ENCODE data around the gene DDX17. TPM values are rescaled to one million over a fixed set of nuclear protein-coding genes. Genes with fewer than 3 reads are reported as not detected.

Gene DDX17
- total RNA-seq, 1 donor from 2014 or later = 530 TPM

- no peaks in the 10 kb centered on the region for H3K27me3 Mint-ChIP-seq (ENCODE audit: unreplicated experiment)
- H3K4me3 Mint-ChIP-seq (ENCODE audit: unreplicated experiment) = no peak overlapping the region
- no peak for DNase-seq
- peaks cover under 1% of the 10 kb centered on the region for H3K9me3 Mint-ChIP-seq (ENCODE audit: unreplicated experiment)
- no peaks in the 10 kb centered on the region for H3K36me3 Mint-ChIP-seq (ENCODE audit: unreplicated experiment)
- no peaks in the 10 kb centered on the region for H3K4me1 Mint-ChIP-seq (ENCODE audit: low read depth, unreplicated experiment)
- H3K27ac Mint-ChIP-seq (ENCODE audit: unreplicated experiment) = no peak overlapping the region
- TF ChIP-seq CTCF (IDR thresholded peaks at IDR 0.05; ENCODE audit: partially characterized antibody, unreplicated experiment) = no peak
Measured at GRCh38 chr22:38518620-38519019, 12.5 kb upstream of the DDX17 start.

- no peak overlapping the region for H3K4me3 Mint-ChIP-seq (ENCODE audit: unreplicated experiment)
- peaks cover 5% of the 10 kb centered on the region for H3K9me3 Mint-ChIP-seq (ENCODE audit: unreplicated experiment)
Measured at GRCh38 chr22:38513063-38513462, 7.0 kb upstream of the DDX17 start.

GRCh38 chr22:38510416-38510970, 4.4 kb upstream of the DDX17 start:
- peaks cover 10% of the 10 kb centered on the region for H3K9me3 Mint-ChIP-seq (ENCODE audit: unreplicated experiment)
- no peak overlapping the region for H3K27ac Mint-ChIP-seq (ENCODE audit: unreplicated experiment)
- peaks cover 7% of the 10 kb centered on the region for H3K27me3 Mint-ChIP-seq (ENCODE audit: unreplicated experiment)
- no peak overlapping the region for H3K4me3 Mint-ChIP-seq (ENCODE audit: unreplicated experiment)
- no peak for DNase-seq
- no peak for TF ChIP-seq CTCF (IDR thresholded peaks at IDR 0.05; ENCODE audit: partially characterized antibody, unreplicated experiment)
- H3K36me3 Mint-ChIP-seq (ENCODE audit: unreplicated experiment) = no peaks in the 10 kb centered on the region
- H3K4me1 Mint-ChIP-seq (ENCODE audit: low read depth, unreplicated experiment) = no peaks in the 10 kb centered on the region

More at GRCh38 chr22:38513063-38513462, 7.0 kb upstream of the DDX17 start:
- DNase-seq = peak; percentile 63
- Mint-ChIP-seq H3K27ac (ENCODE audit: unreplicated experiment) (peak overlapping the region; percentile 38), H3K27me3 (ENCODE audit: unreplicated experiment) (peaks cover 3% of the 10 kb centered on the region), H3K4me1 (ENCODE audit: low read depth, unreplicated experiment) (no peaks in the 10 kb centered on the region), H3K36me3 (ENCODE audit: unreplicated experiment) (no peaks in the 10 kb centered on the region)
- TF ChIP-seq CTCF (IDR thresholded peaks at IDR 0.05; ENCODE audit: partially characterized antibody, unreplicated experiment) = no peak

DNA sequence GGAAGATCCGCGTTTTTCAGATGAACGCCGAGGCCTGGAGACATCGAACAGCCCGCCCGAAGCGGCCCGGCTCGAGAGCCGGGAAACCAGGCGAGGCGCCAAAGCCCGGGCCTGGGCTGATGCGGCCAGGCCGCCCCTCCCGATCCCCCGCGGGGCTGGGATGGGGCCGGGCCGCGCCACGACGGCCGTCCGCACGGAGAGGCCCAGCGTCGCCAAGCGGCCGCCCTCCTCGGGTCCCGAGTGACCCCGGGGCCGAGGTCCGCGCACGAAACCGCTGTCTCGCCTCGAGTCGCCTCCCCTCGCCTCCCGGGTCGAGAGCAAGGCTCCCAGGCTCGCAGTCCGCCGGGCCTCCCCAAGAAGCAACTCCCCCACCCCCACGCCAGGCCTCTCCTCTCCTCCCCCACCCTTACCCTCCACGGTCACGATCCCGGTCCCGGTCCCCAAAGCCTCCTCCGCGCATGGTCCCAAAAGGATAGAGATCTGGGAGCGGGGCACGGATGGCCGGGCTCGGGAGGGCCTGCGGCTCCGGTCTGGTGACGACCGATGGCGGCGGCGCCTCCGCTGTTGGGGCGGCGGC, 482 bp downstream of the DDX17 start:
- peaks cover 8% of the 10 kb centered on the region for H3K27me3 Mint-ChIP-seq (ENCODE audit: unreplicated experiment)
- no peaks in the 10 kb centered on the region for H3K36me3 Mint-ChIP-seq (ENCODE audit: unreplicated experiment)
- peak; percentile 68 for DNase-seq
- peak overlapping the region; percentile 95 for H3K4me3 Mint-ChIP-seq (ENCODE audit: unreplicated experiment)
- H3K4me1 Mint-ChIP-seq (ENCODE audit: low read depth, unreplicated experiment) = peaks cover 16% of the 10 kb centered on the region
- peak overlapping the region; percentile 100 for H3K27ac Mint-ChIP-seq (ENCODE audit: unreplicated experiment)
- H3K9me3 Mint-ChIP-seq (ENCODE audit: unreplicated experiment) = peaks cover 17% of the 10 kb centered on the region
- TF ChIP-seq CTCF (IDR thresholded peaks at IDR 0.05; ENCODE audit: partially characterized antibody, unreplicated experiment) = no peak

GRCh38 chr22:38504731-38505540, 1.2 kb downstream of the DDX17 start:
- Mint-ChIP-seq H3K4me3 (ENCODE audit: unreplicated experiment) (peak overlapping the region; percentile 91), H3K27me3 (ENCODE audit: unreplicated experiment) (peaks cover 8% of the 10 kb centered on the region), H3K9me3 (ENCODE audit: unreplicated experiment) (peaks cover 17% of the 10 kb centered on the region), H3K36me3 (ENCODE audit: unreplicated experiment) (no peaks in the 10 kb centered on the region), H3K4me1 (ENCODE audit: low read depth, unreplicated experiment) (peaks cover 16% of the 10 kb centered on the region), H3K27ac (ENCODE audit: unreplicated experiment) (peak overlapping the region; percentile 97)
- DNase-seq = peak; percentile 34
- TF ChIP-seq CTCF (IDR thresholded peaks at IDR 0.05; ENCODE audit: partially characterized antibody, unreplicated experiment) = no peak

Data from glutamatergic neuron (in vitro differentiated cells).